Adrenal gland (tissue), 12 donors: ENCODE measurements around the gene GGA2. TPM values are rescaled to one million over a fixed set of nuclear protein-coding genes. Genes with fewer than 3 reads are reported as not detected.

Experiments used
- DNase-seq, 7 donors: peaks; one replicate each; pipeline ENCODE4 v3.0.0-alpha.2; 2019 to 2020
- H3K27ac ChIP-seq, 5 donors: fragments of 200-600 bp; sonication (generic) in 4 of 5; 1 replicate in 3 of 5; 2 replicates in 2 of 5; pipeline versions ENCODE4 v1.5.1 to v1.8.0; 2016 to 2020; ENCODE audit warnings: mild to moderate bottlenecking in 1 of 5
- H3K27me3 ChIP-seq: fragments of 200-600 bp; 2 replicates; pipeline ENCODE4 v1.8.0; 2021
- H3K36me3 ChIP-seq, 2 donors: fragments of 200-600 bp; replicated peaks in 1 of 2; 1 replicate in 1 of 2; 2 replicates in 1 of 2; pipeline versions ENCODE4 v1.5.1 to v1.8.0; 2018 to 2022
- H3K4me1 ChIP-seq, 2 donors: fragments of 200-600 bp; replicated peaks in 1 of 2; 1 replicate in 1 of 2; 2 replicates in 1 of 2; pipeline versions ENCODE4 v1.5.1 to v1.8.0; 2018 to 2021
- H3K4me3 ChIP-seq, 4 donors: fragments of 200-600 bp; sonication (generic) in 3 of 4; one replicate each; pipeline ENCODE4 v1.5.1; 2016 to 2018
- H3K9me3 ChIP-seq, 3 donors: fragments of 200-600 bp; sonication (generic) in 1 of 3; replicated peaks in 1 of 3; 1 replicate in 2 of 3; 2 replicates in 1 of 3; pipeline versions ENCODE4 v1.5.1 to v1.8.0; 2016 to 2021
- CTCF ChIP-seq, 6 experiments: fragments of 450-650 bp in 4 of 6; fragments of 200-600 bp in 2 of 6; sonication (generic) in 1 of 6; IDR thresholded peaks; 1 replicate in 5 of 6; 2 replicates in 1 of 6; pipeline versions ENCODE4 v1.5.1 to v1.8.0; 2016 to 2021; ENCODE audit warnings: antibody characterized with exemption in 6 of 6, mild to moderate bottlenecking in 2 of 6, moderate library complexity in 1 of 6
- POLR2A ChIP-seq, 2 donors: fragments of 450-650 bp; IDR thresholded peaks; one replicate each; pipeline ENCODE4 v1.6.1; 2017; ENCODE audit warnings: antibody characterized with exemption in 2 of 2, mild to moderate bottlenecking in 2 of 2, moderate library complexity in 1 of 2
- WGBS, 4 donors: extraction: QIAGEN DNeasy Blood & Tissue Kit in 2 of 4; methylation state at CpG; one replicate each; pipeline versions ENCODE4 v1.1.5 to v1.1.7; 2013 to 2017; 5-methylcytosine and 5-hydroxymethylcytosine counted together
- intact Hi-C, 2 donors: fragments of 100-400 bp; cut with DNase I; formaldehyde crosslinking; loops; one replicate each; pipeline versions ENCODE4 v1.14.1 to v1.15.0; 2022 to 2023
- polyA plus RNA-seq, 3 donors: library from polyadenylated mRNA; stranded (reverse); fragments of 200-250 nt in 2 of 3; fragments of 350-450 nt in 1 of 3; fragmentation: Illumina TruSeq in 1 of 3; extraction: RNeasy Lipid Tissue Mini Kit (QIAGEN cat#74804) in 1 of 3; gene quantifications; one replicate each; pipeline ENCODE4 v1.2.3, GENCODE V29; 2013 to 2014
- total RNA-seq, 9 donors: library from RNA; depleted of rRNA in 4 of 9; stranded (reverse); fragments of >200 nt in 4 of 9; fragments of 120-200 nt in 1 of 9; fragmentation: NEBNext Ultra II Directional in 1 of 9; extraction: Animal tissue kit (Norgen Biotek cat#: 25700) in 1 of 9; gene quantifications; one replicate each; pipeline versions ENCODE4 v1.1.0 to v1.2.4, GENCODE V29; 2013 to 2023
- donor health status: healthy with polysubstance abuse.
- donor health status: Bipolar disorder and iron deficiency.
- donor health status: DM: yes; HTN: yes; CAD: no.
- donor health status: DM: no; HTN: no; CAD: no.
- donor health status: DM: no; HTN: no; CAD: no.
- donor health status: DM: yes; HTN: yes; CAD: no.

Gene GGA2
- total and polyA plus RNA-seq, 12 donors: 37.7 to 143 (median 116) TPM

DNA sequence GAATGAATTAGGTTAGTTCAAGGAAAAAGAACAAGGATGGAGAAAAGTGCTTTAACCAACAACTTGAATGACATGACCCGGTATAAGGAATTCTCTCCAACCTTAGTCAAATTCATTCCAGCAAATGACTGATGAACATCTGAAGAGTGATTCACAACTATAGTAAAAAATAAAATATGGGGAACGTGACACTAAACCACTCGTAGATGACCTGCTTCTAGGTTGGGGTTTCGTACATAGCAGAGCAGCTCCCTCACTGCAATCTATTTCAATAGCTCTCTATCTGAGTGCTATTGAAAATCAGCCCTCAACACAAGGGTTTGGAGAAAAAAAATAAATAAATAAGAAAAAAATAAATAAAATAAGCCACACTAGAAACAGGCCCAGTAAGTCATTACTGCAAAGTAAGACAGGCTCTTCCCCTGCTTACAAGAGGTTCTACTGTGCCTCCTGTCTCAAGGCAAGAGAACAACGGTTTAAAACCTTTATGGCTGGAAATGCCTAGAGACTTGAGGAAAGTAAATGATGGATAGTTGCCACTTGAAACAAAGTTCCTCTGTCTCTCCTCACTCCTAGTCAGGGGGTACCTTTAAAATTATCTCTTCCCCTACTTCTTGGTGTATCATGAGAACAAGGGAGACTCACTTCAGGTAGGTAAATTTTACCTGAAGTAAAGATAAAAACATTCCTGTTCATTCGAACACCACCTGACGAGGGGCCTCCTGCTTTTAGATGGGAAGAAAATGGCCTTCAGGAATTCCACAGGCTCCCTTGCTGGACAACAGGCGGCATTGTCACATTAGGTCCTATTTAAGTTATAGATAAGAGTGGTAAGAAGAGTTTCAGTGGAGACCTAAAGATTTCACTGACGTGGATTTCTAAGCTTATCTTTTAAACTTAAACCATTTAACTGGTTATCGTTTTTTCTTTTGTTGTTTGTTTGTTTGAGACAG lies 77.8 kb downstream of the GGA2 start:
- H3K27ac ChIP-seq: no peak overlapping the region
- no peak for DNase-seq
- H3K4me3 ChIP-seq: no peak overlapping the region
- WGBS, 4 donors: 84 to 89% (median 87%) methylated on average over 10 of the region's 10 CpGs
- H3K27me3 ChIP-seq: no peaks in the 10 kb centered on the region
- no peak for TF ChIP-seq POLR2A (IDR thresholded peaks at IDR 0.05)
- peak in 3 of 6 experiments; percentile 16 to 35 (median 22) for TF ChIP-seq CTCF (IDR thresholded peaks at IDR 0.05)
- H3K4me1 ChIP-seq: no peaks in the 10 kb centered on the region
- H3K9me3 ChIP-seq: no peaks in the 10 kb centered on the region
- intact Hi-C loops: loop anchor here in 1 of 2 donors (5.0 kb wide), 1 partner anchor 250 kb away; the partner anchor contains the start of gene SCNN1G
- peaks cover 0 to 50% of the 10 kb centered on the region in 2 donors for H3K36me3 ChIP-seq

DNA sequence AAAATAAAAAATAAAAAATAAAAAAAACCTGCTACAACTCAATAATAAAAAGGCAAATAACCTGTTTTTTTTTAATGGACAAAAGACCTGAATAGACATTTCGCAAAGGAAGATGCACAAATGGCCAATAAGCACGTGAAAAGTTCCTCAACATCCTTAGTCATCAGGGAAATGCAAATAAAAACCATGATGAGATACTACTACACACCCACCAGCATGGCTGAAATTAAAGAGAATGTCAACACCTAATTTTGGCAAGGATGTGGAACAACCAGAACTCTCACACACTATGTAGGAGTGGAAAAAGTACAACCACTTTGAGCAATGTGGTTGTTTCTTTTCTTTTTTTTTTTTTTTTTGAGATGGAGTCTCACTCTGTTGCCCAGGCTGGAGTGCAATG lies 81.9 kb downstream of the GGA2 start:
- no peaks in the 10 kb centered on the region for H3K9me3 ChIP-seq
- DNase-seq: no peak
- H3K4me1 ChIP-seq: peaks cover 0 to 7% of the 10 kb centered on the region in 2 donors
- 84 to 90% (median 87%) methylated on average over 2 of the region's 2 CpGs for WGBS, 4 donors
- intact Hi-C loops: loop anchor here in 1 of 2 donors (10.0 kb wide), 1 partner anchor 534 kb away; no protein-coding TSS in a partner anchor
- H3K27ac ChIP-seq: no peak overlapping the region
- H3K27me3 ChIP-seq: no peaks in the 10 kb centered on the region
- H3K36me3 ChIP-seq: peaks cover 0 to 50% of the 10 kb centered on the region in 2 donors
- TF ChIP-seq CTCF (IDR thresholded peaks at IDR 0.05): no peak
- TF ChIP-seq POLR2A (IDR thresholded peaks at IDR 0.05): no peak
- no peak overlapping the region for H3K4me3 ChIP-seq

- H3K4me1 ChIP-seq: peaks cover 0 to 10% of the 10 kb centered on the region in 2 donors
- DNase-seq: no peak
- intact Hi-C loops: loop anchor here in 1 of 2 donors (10.0 kb wide), 1 partner anchor 530 kb away; no protein-coding TSS in a partner anchor
These were observed 85.9 kb downstream of the GGA2 start for GRCh38 chr16:23424292-23424958.

More at GRCh38 chr16:23424292-23424958, 85.9 kb downstream of the GGA2 start:
- H3K4me3 ChIP-seq: no peak overlapping the region
- WGBS, 4 donors: 93 to 96% (median 95%) methylated on average over 13 to 14 of the region's 14 CpGs
- no peaks in the 10 kb centered on the region for H3K27me3 ChIP-seq
- H3K9me3 ChIP-seq: no peaks in the 10 kb centered on the region
- H3K36me3 ChIP-seq: peaks cover 0 to 12% of the 10 kb centered on the region in 2 donors
- peak overlapping the region in 1 of 5 donors; percentile 77 for H3K27ac ChIP-seq
- TF ChIP-seq CTCF (IDR thresholded peaks at IDR 0.05) (no peak), POLR2A (IDR thresholded peaks at IDR 0.05) (no peak)
